A673 (cell line): Measurements from ENCODE around the gene KCNIP4. TPM values are rescaled to one million over a fixed set of nuclear protein-coding genes. Genes with fewer than 3 reads are reported as not detected.

ENCODE experiments used
- BruUV-seq: library from RNA; stranded (reverse); fragments of 400-500 nt; replicated peaks from 2 replicates; lab custom pipeline; 2021; lab: Mats Ljungman, UMichigan
- CTCF ChIA-PET: fragments of 300-600 bp; sonication (Branson Sonifier 250); formaldehyde crosslinking; loops from one replicate; lab custom pipeline; 2022; ENCODE audit warnings: antibody characterized with exemption; lab: Charles Lee
- POLR2A ChIA-PET: fragments of 300-600 bp; sonication (Branson Sonifier 250); formaldehyde crosslinking; loops from one replicate; lab custom pipeline; 2022; ENCODE audit warnings: antibody characterized with exemption; ENCODE audit not compliant: low non-redundant PET; lab: Charles Lee
- DNase-seq: peaks from one replicate; pipeline ENCODE4 v3.0.0-alpha.2; 2015; ENCODE audit warnings: low spot score
- H3K27ac ChIP-seq: fragments of 200-600 bp; sonication (generic); 2 replicates; pipeline ENCODE4 v1.5.1; 2016; ENCODE audit warnings: mixed run types, low read depth, mild to moderate bottlenecking, mixed read lengths, antibody characterized with exemption, low read length; ENCODE audit not compliant: poor library complexity, severe bottlenecking
- H3K27me3 ChIP-seq: fragments of 200-600 bp; sonication (generic); replicated peaks from 2 replicates; pipeline ENCODE4 v1.6.1; 2017; ENCODE audit warnings: mixed run types, low read depth, mild to moderate bottlenecking, mixed read lengths, antibody characterized with exemption, low read length; ENCODE audit not compliant: insufficient read depth, poor library complexity
- H3K36me3 ChIP-seq: fragments of 200-600 bp; sonication (generic); 2 replicates; pipeline ENCODE4 v1.6.1; 2016; ENCODE audit warnings: mixed run types, mild to moderate bottlenecking, mixed read lengths, antibody characterized with exemption, low read length; ENCODE audit not compliant: insufficient read depth, poor library complexity, severe bottlenecking
- H3K4me1 ChIP-seq: fragments of 200-600 bp; sonication (generic); 2 replicates; pipeline ENCODE4 v1.6.1; 2017; ENCODE audit warnings: mixed run types, mild to moderate bottlenecking, mixed read lengths, antibody characterized with exemption, low read length; ENCODE audit not compliant: insufficient read depth, poor library complexity, severe bottlenecking
- H3K4me3 ChIP-seq: fragments of 200-600 bp; sonication (generic); 2 replicates; pipeline ENCODE4 v1.5.1; 2016; ENCODE audit warnings: low read depth, mixed run types, mild to moderate bottlenecking, mixed read lengths, low read length; ENCODE audit not compliant: poor library complexity, severe bottlenecking
- H3K9me3 ChIP-seq: fragments of 200-600 bp; sonication (generic); 2 replicates; pipeline ENCODE4 v1.6.1; 2016; ENCODE audit warnings: mixed run types, low read depth, mild to moderate bottlenecking, mixed read lengths, antibody characterized with exemption, low read length; ENCODE audit not compliant: poor library complexity, severe bottlenecking
- EZH2 ChIP-seq: fragments of 200-600 bp; sonication (generic); IDR thresholded peaks from 2 replicates; pipeline ENCODE4 v1.6.1; 2017; ENCODE audit warnings: borderline replicate concordance, low read depth, mild to moderate bottlenecking, mixed read lengths, antibody characterized with exemption, low read length; ENCODE audit not compliant: poor library complexity, severe bottlenecking
- intact Hi-C: fragments of 100-400 bp; cut with micrococcal nuclease; formaldehyde crosslinking; loops from one replicate; pipeline ENCODE4 v1.10.0; 2022; ENCODE audit not compliant: unreplicated experiment
- total RNA-seq: library from RNA; stranded (reverse); gene quantifications from 2 replicates; pipeline ENCODE4 v1.2.3, GENCODE V29; 2021
- TF ChIP-seq, protein P1 (sequence below): fragments of 300-800, 200-600 bp; sonication (generic); conservative IDR thresholded peaks from 2 replicates; pipeline ENCODE4 v1.5.1; 2017; ENCODE audit warnings: low read depth, mild to moderate bottlenecking, antibody characterized with exemption, low read length, moderate library complexity, mixed read lengths

KCNIP4 gene
- total RNA-seq, 1 experiment from 2014 or later: not detected

DNA sequence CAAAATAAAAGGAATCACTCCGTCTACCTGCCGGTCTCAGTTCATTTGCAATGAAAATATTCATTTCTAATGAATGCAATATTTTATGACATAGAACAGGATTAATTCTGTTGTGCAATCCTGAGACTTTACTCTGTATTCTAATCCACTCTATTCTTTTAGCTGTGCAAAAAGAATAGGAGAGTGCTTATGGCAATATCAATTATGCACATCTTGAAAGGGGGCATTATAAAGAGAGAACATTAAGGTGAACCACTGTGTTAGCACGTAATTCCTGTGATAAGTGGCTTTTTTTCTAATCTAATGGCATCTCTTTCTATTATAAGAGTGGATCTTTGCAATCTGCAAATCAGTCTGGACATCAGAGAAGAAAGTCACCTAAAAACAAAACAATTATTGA lies 99.5 kb downstream of the KCNIP4 start:
- intact Hi-C loops: no loop called here
- BruUV-seq: no TSS peak
- Histone ChIP-seq H3K27ac (no peak overlapping the region), H3K36me3 (no peaks in the 10 kb centered on the region), H3K4me1 (no peaks in the 10 kb centered on the region), H3K4me3 (no peak overlapping the region), H3K27me3 (no peaks in the 10 kb centered on the region), H3K9me3 (no peaks in the 10 kb centered on the region)
- TF ChIP-seq EZH2: no peak
- TF ChIP-seq, protein P1, sequence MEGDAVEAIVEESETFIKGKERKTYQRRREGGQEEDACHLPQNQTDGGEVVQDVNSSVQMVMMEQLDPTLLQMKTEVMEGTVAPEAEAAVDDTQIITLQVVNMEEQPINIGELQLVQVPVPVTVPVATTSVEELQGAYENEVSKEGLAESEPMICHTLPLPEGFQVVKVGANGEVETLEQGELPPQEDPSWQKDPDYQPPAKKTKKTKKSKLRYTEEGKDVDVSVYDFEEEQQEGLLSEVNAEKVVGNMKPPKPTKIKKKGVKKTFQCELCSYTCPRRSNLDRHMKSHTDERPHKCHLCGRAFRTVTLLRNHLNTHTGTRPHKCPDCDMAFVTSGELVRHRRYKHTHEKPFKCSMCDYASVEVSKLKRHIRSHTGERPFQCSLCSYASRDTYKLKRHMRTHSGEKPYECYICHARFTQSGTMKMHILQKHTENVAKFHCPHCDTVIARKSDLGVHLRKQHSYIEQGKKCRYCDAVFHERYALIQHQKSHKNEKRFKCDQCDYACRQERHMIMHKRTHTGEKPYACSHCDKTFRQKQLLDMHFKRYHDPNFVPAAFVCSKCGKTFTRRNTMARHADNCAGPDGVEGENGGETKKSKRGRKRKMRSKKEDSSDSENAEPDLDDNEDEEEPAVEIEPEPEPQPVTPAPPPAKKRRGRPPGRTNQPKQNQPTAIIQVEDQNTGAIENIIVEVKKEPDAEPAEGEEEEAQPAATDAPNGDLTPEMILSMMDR: no peak
- no peak for DNase-seq
- ChIA-PET POLR2A (no interaction called here), CTCF (no interaction called here)

DNA sequence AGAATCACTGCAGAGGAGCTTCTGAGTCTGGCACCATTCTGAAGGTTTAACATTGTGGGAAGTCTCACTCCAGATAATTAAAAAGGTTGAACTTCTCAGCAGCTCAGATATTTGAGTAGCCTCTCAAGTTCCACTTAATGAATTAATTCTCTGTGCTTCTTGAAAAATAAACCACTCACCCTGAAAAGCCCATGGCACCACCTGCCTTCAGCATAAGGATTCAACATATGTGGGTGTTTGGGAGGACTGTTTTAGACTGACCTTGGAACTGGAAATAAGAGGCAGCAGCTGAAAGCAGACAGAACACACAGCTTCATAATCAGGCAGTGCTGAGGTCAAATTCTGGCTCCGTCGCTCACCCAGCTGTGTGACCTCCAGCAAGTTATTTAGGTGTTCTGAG lies 100.6 kb downstream of the KCNIP4 start:
- Histone ChIP-seq H3K36me3 (no peaks in the 10 kb centered on the region), H3K27ac (no peak overlapping the region), H3K27me3 (no peaks in the 10 kb centered on the region), H3K4me1 (no peaks in the 10 kb centered on the region), H3K4me3 (no peak overlapping the region), H3K9me3 (no peaks in the 10 kb centered on the region)
- TF ChIP-seq EZH2: no peak
- TF ChIP-seq, protein P1: no peak
- POLR2A ChIA-PET: no interaction called here
- no peak for DNase-seq
- no TSS peak for BruUV-seq
- CTCF ChIA-PET: no interaction called here
- intact Hi-C loops: no loop called here

DNA sequence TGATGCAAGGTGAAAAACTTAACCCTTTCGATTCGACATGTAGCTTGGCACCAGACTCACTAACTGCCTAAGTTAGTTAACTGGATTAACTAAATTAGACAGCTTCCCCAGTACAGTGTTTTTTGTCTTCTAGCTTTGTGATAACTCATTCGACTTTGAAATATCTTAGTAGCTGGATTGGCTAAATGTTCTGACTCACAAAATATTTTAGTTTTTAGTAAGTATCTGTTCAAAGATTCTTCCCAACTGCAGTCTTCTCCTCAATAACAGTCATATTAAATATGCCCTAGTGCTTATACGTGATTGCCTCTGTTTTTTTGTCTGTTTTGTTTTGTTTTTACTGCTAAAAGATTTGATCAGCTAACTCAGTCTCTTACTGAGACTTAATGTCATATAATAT lies 102.9 kb downstream of the KCNIP4 start:
- BruUV-seq: no TSS peak
- no peaks in the 10 kb centered on the region for H3K27me3 ChIP-seq
- H3K27ac ChIP-seq: no peak overlapping the region
- no peaks in the 10 kb centered on the region for H3K9me3 ChIP-seq
- POLR2A ChIA-PET: no interaction called here
- CTCF ChIA-PET: no interaction called here
- H3K4me1 ChIP-seq: no peaks in the 10 kb centered on the region
- no peak for DNase-seq
- no peak overlapping the region for H3K4me3 ChIP-seq
- intact Hi-C loops: no loop called here
- TF ChIP-seq EZH2: no peak
- TF ChIP-seq, protein P1: no peak
- no peaks in the 10 kb centered on the region for H3K36me3 ChIP-seq
